Measurements from ENCODE around the gene CLCNKA. TPM values are rescaled to one million over a fixed set of nuclear protein-coding genes. Genes with fewer than 3 reads are reported as not detected.
"Not testable (repeated sequence)": the region's sequence is repeated elsewhere in the genome, so short reads cannot be mapped to it uniquely, and the experiment has no call there.

Gene CLCNKA
- total and polyA plus RNA-seq, 4 donors: not detected

DNA sequence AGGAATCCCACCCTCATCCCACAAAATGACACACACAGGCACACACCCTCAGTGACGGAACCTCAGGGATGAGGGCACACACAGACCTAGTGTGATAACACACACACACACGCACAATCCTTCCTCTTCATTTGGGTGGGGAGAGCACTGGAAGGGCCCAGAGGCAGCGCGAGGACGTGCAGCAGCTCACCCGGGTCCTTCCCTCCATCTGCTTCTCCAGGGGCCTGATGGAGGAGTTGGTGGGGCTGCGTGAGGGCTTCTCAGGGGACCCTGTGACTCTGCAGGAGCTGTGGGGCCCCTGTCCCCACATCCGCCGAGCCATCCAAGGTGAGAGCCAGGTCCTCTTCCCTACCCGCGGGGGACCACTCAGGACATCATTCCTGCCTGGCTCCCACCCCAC is 557 bp downstream of the CLCNKA start (continued):
- TF ChIP-seq CTCF (IDR thresholded peaks at IDR 0.05; ENCODE audit: low read depth, low read length, missing input control): no peak
- no peak for TF ChIP-seq RAD21 (IDR thresholded peaks at IDR 0.05)

DNA sequence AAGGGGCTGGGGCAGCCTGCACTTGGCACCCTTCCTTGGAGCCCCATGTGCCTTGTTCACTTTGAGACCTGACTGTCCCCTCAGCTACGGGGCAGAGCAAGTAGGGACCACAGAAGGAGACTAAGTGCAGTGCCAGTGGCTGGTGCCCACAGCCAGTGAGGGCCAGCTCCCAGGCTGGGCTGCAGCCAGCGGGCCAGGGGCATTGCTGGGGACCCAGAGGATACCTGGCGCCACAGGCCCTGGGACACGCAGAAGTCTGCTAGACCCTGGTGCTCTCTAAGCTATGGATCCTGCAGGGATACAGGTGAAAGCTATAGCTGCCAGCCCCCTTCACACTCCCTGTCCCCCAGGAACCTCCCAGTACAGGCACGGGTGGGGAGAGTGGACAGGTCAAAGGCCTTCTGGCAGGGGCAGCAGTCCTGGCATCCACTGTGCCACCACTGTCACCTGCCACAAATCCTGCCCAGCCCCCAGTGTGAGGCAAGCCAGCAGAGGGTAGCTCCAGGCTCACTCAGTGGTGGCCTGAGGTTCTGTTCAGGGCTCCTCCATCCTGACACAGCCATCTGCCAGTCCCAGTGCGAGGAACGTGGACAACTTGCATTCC is 1.3 kb downstream of the CLCNKA start:
- no peak overlapping the region for H3K4me3 ChIP-seq (ENCODE audit: low read depth in 1 of 3, low read length in 3 of 3)
- no peak for DNase-seq (ENCODE audit: low spot score)
- peaks cover 3 to 25% (median 22%) of the 10 kb centered on the region in 4 donors for H3K4me1 ChIP-seq (ENCODE audit: control insufficient read depth in 4 of 4, insufficient read depth in 4 of 4, low read length in 3 of 4)
- TF ChIP-seq GABPA (IDR thresholded peaks at IDR 0.05 in 1 of 2, conservative IDR thresholded peaks at IDR 0.05 in 1 of 2) (no peak), HNF4G (IDR thresholded peaks at IDR 0.05) (peak; percentile 37), EGR1 (IDR thresholded peaks at IDR 0.05; ENCODE audit: low read depth in 2 of 2) (no peak), SP1 (IDR thresholded peaks at IDR 0.05) (no peak), YY1 (IDR thresholded peaks at IDR 0.05) (no peak), NR2F2 (IDR thresholded peaks at IDR 0.05) (peak; percentile 60), RXRA (IDR thresholded peaks at IDR 0.05) (peak; percentile 44 to 51), ATF3 (IDR thresholded peaks at IDR 0.05) (no peak), RAD21 (IDR thresholded peaks at IDR 0.05) (no peak), HNF4A (conservative IDR thresholded peaks at IDR 0.05) (peak; percentile 62 to 64), FOXA2 (IDR thresholded peaks at IDR 0.05) (no peak), CTCF (IDR thresholded peaks at IDR 0.05; ENCODE audit: low read depth, low read length, missing input control) (no peak), FOXA1 (IDR thresholded peaks at IDR 0.05) (no peak), REST (IDR thresholded peaks at IDR 0.05) (no peak)
- TF ChIP-seq, protein P1, sequence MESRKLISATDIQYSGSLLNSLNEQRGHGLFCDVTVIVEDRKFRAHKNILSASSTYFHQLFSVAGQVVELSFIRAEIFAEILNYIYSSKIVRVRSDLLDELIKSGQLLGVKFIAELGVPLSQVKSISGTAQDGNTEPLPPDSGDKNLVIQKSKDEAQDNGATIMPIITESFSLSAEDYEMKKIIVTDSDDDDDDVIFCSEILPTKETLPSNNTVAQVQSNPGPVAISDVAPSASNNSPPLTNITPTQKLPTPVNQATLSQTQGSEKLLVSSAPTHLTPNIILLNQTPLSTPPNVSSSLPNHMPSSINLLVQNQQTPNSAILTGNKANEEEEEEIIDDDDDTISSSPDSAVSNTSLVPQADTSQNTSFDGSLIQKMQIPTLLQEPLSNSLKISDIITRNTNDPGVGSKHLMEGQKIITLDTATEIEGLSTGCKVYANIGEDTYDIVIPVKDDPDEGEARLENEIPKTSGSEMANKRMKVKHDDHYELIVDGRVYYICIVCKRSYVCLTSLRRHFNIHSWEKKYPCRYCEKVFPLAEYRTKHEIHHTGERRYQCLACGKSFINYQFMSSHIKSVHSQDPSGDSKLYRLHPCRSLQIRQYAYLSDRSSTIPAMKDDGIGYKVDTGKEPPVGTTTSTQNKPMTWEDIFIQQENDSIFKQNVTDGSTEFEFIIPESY (IDR thresholded peaks at IDR 0.05): no peak
- TF ChIP-seq, protein P2, sequence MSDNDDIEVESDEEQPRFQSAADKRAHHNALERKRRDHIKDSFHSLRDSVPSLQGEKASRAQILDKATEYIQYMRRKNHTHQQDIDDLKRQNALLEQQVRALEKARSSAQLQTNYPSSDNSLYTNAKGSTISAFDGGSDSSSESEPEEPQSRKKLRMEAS (IDR thresholded peaks at IDR 0.05): no peak
- peak overlapping the region; percentile 39 to 64 for H3K27ac ChIP-seq (ENCODE audit: low read depth in 1 of 2, low read length in 2 of 2)
- 43% methylated on average over 7 of the region's 7 CpGs for WGBS
- no peaks in the 10 kb centered on the region for H3K36me3 ChIP-seq (ENCODE audit: control insufficient read depth in 4 of 4, insufficient read depth in 3 of 4, low read depth in 1 of 4, low read length in 3 of 4)
- H3K9ac ChIP-seq (ENCODE audit: low read depth in 1 of 2, low read length in 2 of 2): no peak overlapping the region
- H3K9me3 ChIP-seq (ENCODE audit: control insufficient read depth in 4 of 4, low read length in 3 of 4): no peaks in the 10 kb centered on the region
- H3K27me3 ChIP-seq (ENCODE audit: control insufficient read depth in 4 of 4, insufficient read depth in 4 of 4, low read length in 3 of 4): no peaks in the 10 kb centered on the region

- not testable (repeated sequence) for H3K36me3 ChIP-seq (ENCODE audit: control insufficient read depth in 4 of 4, insufficient read depth in 3 of 4, low read depth in 1 of 4, low read length in 3 of 4); H3K9ac ChIP-seq (ENCODE audit: low read depth in 1 of 2, low read length in 2 of 2); H3K27me3 ChIP-seq (ENCODE audit: control insufficient read depth in 4 of 4, insufficient read depth in 4 of 4, low read length in 3 of 4); H3K9me3 ChIP-seq (ENCODE audit: control insufficient read depth in 4 of 4, low read length in 3 of 4); DNase-seq (ENCODE audit: low spot score); H3K27ac ChIP-seq (ENCODE audit: low read depth in 1 of 2, low read length in 2 of 2); H3K4me3 ChIP-seq (ENCODE audit: low read depth in 1 of 3, low read length in 3 of 3)
- 52% methylated on average over 9 of the region's 10 CpGs for WGBS
- H3K4me1 ChIP-seq (ENCODE audit: control insufficient read depth in 4 of 4, insufficient read depth in 4 of 4, low read length in 3 of 4): peaks cover 3 to 20% (median 17%) of the 10 kb centered on the region in 4 donors
Measured at GRCh38 chr1:16026302-16026701, 4.5 kb downstream of the CLCNKA start.
